Small intestine (tissue), 7 donors: ENCODE data around the gene TMEM40. TPM values are rescaled to one million over a fixed set of nuclear protein-coding genes. Genes with fewer than 3 reads are reported as not detected.

Experiments used
- DNase-seq, 2 donors: peaks; one replicate each; pipeline versions ENCODE4 v3.0.0 to v3.0.0-alpha.2; 2013
- FAIRE-seq: peaks from 2 replicates; lab custom pipeline; 2012; peaks lifted over from hg19 to GRCh38; lab: Jason Lieb, UNC
- H3K27ac ChIP-seq, 3 donors: one replicate each; pipeline ENCODE4 v1.5.1; 2013; ENCODE audit warnings: low read length in 2 of 3, mild to moderate bottlenecking in 2 of 3, control low read depth in 1 of 3, inconsistent platforms in 1 of 3, low read depth in 1 of 3, moderate library complexity in 1 of 3
- H3K27me3 ChIP-seq, 3 donors: one replicate each; pipeline ENCODE4 v1.6.1; 2013; ENCODE audit warnings: low read length in 3 of 3, inconsistent platforms in 1 of 3; ENCODE audit not compliant: control insufficient read depth in 3 of 3, insufficient read depth in 3 of 3
- H3K36me3 ChIP-seq, 3 donors: one replicate each; pipeline ENCODE4 v1.6.1; 2013; ENCODE audit warnings: low read length in 3 of 3, inconsistent platforms in 1 of 3, low read depth in 1 of 3, mild to moderate bottlenecking in 1 of 3, moderate library complexity in 1 of 3; ENCODE audit not compliant: control insufficient read depth in 3 of 3, insufficient read depth in 2 of 3
- H3K4me1 ChIP-seq, 3 donors: one replicate each; pipeline ENCODE4 v1.6.1; 2013; ENCODE audit warnings: low read length in 2 of 3, inconsistent platforms in 1 of 3, low read depth in 1 of 3, mild to moderate bottlenecking in 1 of 3, moderate library complexity in 1 of 3; ENCODE audit not compliant: control insufficient read depth in 3 of 3, insufficient read depth in 2 of 3
- H3K4me3 ChIP-seq, 3 donors: one replicate each; pipeline ENCODE4 v1.5.1; 2013; ENCODE audit warnings: low read length in 3 of 3, control low read depth in 1 of 3, inconsistent platforms in 1 of 3, low read depth in 1 of 3, mild to moderate bottlenecking in 1 of 3, moderate library complexity in 1 of 3
- H3K9me3 ChIP-seq, 2 donors: one replicate each; pipeline ENCODE4 v1.6.1; 2013; ENCODE audit warnings: low read depth in 1 of 2, low read length in 1 of 2; ENCODE audit not compliant: control insufficient read depth in 2 of 2, insufficient read depth in 1 of 2
- WGBS, 3 donors: extraction: QIAGEN DNeasy Blood & Tissue Kit; methylation state at CpG; one replicate each; pipeline ENCODE4 v1.1.7; 2013; 5-methylcytosine and 5-hydroxymethylcytosine counted together
- polyA plus RNA-seq, 4 donors: library from polyadenylated mRNA; stranded (reverse) in 3 of 4; unstranded in 1 of 4; fragments of 200-250 nt in 3 of 4; fragments of 120-200 nt in 1 of 4; gene quantifications; one replicate each; pipeline versions ENCODE4 v1.2.1 to v1.2.3, GENCODE V29; 2013
- donor health status: healthy with polysubstance abuse.
- donor health status: control.
- donor health status: control.
- donor health status: Bipolar disorder and iron deficiency.
- donor health status: healthy.

TMEM40 gene
- polyA plus RNA-seq, 4 donors = 0.07 to 0.25 TPM; not detected in 2

DNA sequence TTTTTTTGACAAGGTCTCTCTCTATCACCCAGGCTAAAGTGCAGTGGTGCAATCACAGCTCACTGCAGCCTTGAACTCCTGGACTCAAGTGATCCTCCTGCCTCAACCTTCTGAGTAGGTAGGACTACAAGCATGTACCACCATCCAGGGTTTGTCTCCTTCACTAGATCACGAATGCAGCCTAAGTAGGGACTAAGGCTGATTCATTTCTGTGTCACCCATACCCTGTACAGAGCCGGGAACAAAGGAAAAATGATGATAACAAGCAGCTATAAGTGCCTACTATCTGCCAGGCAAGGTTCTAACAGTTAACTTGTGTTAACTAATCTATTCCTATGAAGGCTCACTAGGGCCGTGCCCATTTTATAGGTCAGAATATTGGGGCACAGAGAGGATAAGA is 7.0 kb downstream of the TMEM40 start:
- H3K4me1 ChIP-seq = no peaks in the 10 kb centered on the region
- H3K27me3 ChIP-seq = no peaks in the 10 kb centered on the region
- no peak for FAIRE-seq
- WGBS, 3 donors = 45 to 56% (median 46%) methylated on average over 3 of the region's 3 CpGs
- DNase-seq = no peak
- no peaks in the 10 kb centered on the region for H3K9me3 ChIP-seq
- no peaks in the 10 kb centered on the region for H3K36me3 ChIP-seq
- H3K27ac ChIP-seq = no peak overlapping the region
- no peak overlapping the region for H3K4me3 ChIP-seq

DNA sequence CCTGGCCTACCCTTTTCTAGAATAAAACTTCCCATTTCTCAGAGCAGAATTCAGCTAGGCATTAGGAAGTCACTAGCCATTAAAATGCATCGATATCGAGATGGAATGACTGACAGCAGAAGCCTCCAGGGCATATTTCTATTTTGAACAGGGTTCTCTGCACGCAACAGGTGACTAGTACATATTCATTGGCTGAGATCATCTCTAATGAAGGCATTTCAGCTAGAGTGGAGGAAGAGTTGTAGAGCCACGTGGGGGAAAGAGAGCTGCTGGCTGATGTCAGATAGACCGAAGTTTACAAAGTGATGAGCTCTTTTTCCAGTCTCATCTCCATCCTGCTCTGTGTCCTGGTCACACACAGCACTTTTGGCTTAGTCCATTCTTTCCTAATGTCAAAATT is 7.5 kb downstream of the TMEM40 start:
- 88 to 93% (median 90%) methylated on average over 5 of the region's 5 CpGs for WGBS, 3 donors
- Histone ChIP-seq H3K27ac (no peak overlapping the region), H3K4me3 (no peak overlapping the region), H3K36me3 (no peaks in the 10 kb centered on the region), H3K9me3 (no peaks in the 10 kb centered on the region), H3K27me3 (no peaks in the 10 kb centered on the region), H3K4me1 (no peaks in the 10 kb centered on the region)
- FAIRE-seq = no peak
- DNase-seq = no peak

GRCh38 chr3:12750658-12751071 is 8.4 kb downstream of the TMEM40 start:
- H3K4me3 ChIP-seq = no peak overlapping the region
- H3K36me3 ChIP-seq = no peaks in the 10 kb centered on the region
- no peaks in the 10 kb centered on the region for H3K9me3 ChIP-seq
- no peak overlapping the region for H3K27ac ChIP-seq
- 66 to 76% (median 68%) methylated on average over 4 of the region's 4 CpGs for WGBS, 3 donors
- no peak for FAIRE-seq
- no peak for DNase-seq
- H3K4me1 ChIP-seq = no peaks in the 10 kb centered on the region
- no peaks in the 10 kb centered on the region for H3K27me3 ChIP-seq

DNA sequence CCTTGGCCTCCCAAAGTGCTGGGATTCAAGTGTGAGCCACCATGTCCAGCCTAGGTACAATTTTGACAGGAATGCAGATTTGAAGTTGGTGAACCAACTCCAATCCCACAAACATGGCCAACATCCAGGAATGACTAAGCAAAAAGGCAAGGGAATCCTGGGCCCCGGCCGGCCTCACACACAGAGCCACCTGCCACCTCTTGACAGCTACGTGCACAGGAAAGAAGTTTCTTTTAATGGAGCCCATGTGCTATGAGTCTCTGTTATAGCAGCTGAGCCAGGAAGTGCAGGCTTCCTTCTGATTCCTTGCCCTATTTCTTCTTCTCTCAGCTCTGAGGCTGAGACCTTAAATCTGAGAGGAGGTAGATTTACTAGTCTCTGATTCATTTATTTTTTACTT is 8.8 kb downstream of the TMEM40 start:
- no peaks in the 10 kb centered on the region for H3K27me3 ChIP-seq
- WGBS, 3 donors = 6 to 20% (median 10%) methylated on average over 3 of the region's 3 CpGs
- DNase-seq (peak in 1 of 2 donors; percentile 16), FAIRE-seq (no peak)
- H3K9me3 ChIP-seq = no peaks in the 10 kb centered on the region
- H3K4me3 ChIP-seq = no peak overlapping the region
- H3K27ac ChIP-seq = no peak overlapping the region
- no peaks in the 10 kb centered on the region for H3K36me3 ChIP-seq
- H3K4me1 ChIP-seq = no peaks in the 10 kb centered on the region

GRCh38 chr3:12748477-12748876 is 10.6 kb downstream of the TMEM40 start:
- no peak overlapping the region for H3K27ac ChIP-seq
- 88 to 93% (median 89%) methylated on average over 5 of the region's 5 CpGs for WGBS, 3 donors
- FAIRE-seq (no peak), DNase-seq (no peak)
- no peaks in the 10 kb centered on the region for H3K27me3 ChIP-seq
- no peaks in the 10 kb centered on the region for H3K4me1 ChIP-seq
- no peaks in the 10 kb centered on the region for H3K9me3 ChIP-seq
- no peaks in the 10 kb centered on the region for H3K36me3 ChIP-seq
- no peak overlapping the region for H3K4me3 ChIP-seq

- Histone ChIP-seq H3K4me1 (no peaks in the 10 kb centered on the region), H3K27me3 (no peaks in the 10 kb centered on the region), H3K36me3 (no peaks in the 10 kb centered on the region), H3K9me3 (no peaks in the 10 kb centered on the region), H3K27ac (no peak overlapping the region), H3K4me3 (no peak overlapping the region)
- DNase-seq (no peak), FAIRE-seq (no peak)
- 81 to 92% (median 87%) methylated on average over 10 of the region's 10 CpGs for WGBS, 3 donors
Observed at GRCh38 chr3:12746419-12746818, 12.6 kb downstream of the TMEM40 start.

GRCh38 chr3:12744326-12744725 is 14.7 kb downstream of the TMEM40 start:
- FAIRE-seq = no peak
- H3K4me1 ChIP-seq = no peaks in the 10 kb centered on the region
- 81 to 93% (median 85%) methylated on average over 1 of the region's 1 CpG for WGBS, 3 donors
- no peaks in the 10 kb centered on the region for H3K27me3 ChIP-seq
- H3K9me3 ChIP-seq = no peaks in the 10 kb centered on the region
- DNase-seq = no peak
- no peak overlapping the region for H3K27ac ChIP-seq
- no peaks in the 10 kb centered on the region for H3K36me3 ChIP-seq
- no peak overlapping the region for H3K4me3 ChIP-seq

DNA sequence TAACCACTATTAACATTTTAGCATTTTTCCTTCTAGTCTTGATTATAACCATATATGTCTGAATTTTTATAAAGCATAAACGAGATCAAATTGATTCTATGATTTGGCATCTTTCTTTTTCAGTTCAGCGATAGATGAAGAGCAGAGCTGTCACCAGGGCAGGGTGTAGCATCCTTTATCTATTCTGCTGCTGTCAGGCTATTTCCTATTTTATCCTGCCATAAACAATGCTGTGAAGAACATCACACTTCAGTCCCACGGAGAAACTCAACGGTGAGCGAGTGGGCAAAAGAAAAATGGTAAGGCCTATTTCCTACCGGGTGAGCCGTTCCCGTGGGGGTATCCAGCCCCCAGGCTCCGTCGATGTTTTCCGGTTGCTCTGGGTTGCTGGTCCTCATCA is 15.5 kb downstream of the TMEM40 start:
- 79 to 91% (median 89%) methylated on average over 11 of the region's 11 CpGs for WGBS, 3 donors
- no peaks in the 10 kb centered on the region for H3K4me1 ChIP-seq
- no peak overlapping the region for H3K4me3 ChIP-seq
- H3K27ac ChIP-seq = no peak overlapping the region
- H3K36me3 ChIP-seq = no peaks in the 10 kb centered on the region
- no peak for DNase-seq
- no peak for FAIRE-seq
- no peaks in the 10 kb centered on the region for H3K9me3 ChIP-seq
- no peaks in the 10 kb centered on the region for H3K27me3 ChIP-seq

DNA sequence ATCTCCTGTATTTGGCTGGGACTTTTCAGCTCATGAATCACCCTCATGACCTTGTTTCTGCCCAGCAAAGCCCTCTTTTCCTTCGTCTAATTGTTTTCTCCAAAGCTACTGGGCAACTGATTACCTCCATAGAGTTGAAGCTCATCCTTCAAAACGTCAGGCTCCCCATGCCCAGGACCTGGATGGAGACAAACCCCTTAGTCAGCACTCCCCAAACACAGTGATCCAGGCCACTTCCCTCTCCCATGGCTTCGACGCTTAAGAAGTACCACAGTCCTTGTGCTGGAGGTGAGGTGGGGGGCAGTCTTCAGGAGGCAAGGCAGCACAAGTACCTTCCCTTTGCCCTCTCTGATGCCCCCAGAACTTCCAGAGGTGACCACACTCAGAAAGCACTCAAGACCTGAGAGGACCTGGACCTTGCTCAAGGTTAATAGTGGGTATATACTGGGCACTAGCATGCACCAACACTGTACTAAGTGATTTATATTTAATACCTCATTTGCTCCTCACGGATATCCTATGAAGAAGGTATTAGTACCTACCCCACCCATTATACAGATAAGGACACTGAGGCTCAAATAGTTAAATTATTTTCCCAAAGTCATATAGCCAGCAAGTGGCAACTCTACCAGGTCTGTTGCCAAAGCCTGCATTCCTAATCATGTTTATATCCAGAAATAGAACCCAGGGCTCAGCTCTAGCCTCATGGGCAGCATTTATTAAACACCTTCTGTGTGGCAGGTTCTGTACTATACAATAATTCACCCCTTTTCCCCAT is 16.5 kb downstream of the TMEM40 start:
- no peak overlapping the region for H3K27ac ChIP-seq
- no peak for FAIRE-seq
- no peaks in the 10 kb centered on the region for H3K9me3 ChIP-seq
- WGBS, 3 donors = 69 to 77% (median 73%) methylated on average over 5 of the region's 5 CpGs
- H3K4me3 ChIP-seq = no peak overlapping the region
- H3K36me3 ChIP-seq = no peaks in the 10 kb centered on the region
- no peak for DNase-seq
- H3K27me3 ChIP-seq = no peaks in the 10 kb centered on the region
- H3K4me1 ChIP-seq = no peaks in the 10 kb centered on the region
